Hippocampal formation (tissue), 2 donors: ENCODE measurements around the gene EPHA6.
"Not testable (repeated sequence)": the region's sequence is repeated elsewhere in the genome, so short reads cannot be mapped to it uniquely, and the experiment has no call there.

Experiments
- DNase-seq, 2 donors: peaks; one replicate each; lab custom pipeline; 2025; lab: John Stamatoyannopoulos, UW

EPHA6 gene

DNA sequence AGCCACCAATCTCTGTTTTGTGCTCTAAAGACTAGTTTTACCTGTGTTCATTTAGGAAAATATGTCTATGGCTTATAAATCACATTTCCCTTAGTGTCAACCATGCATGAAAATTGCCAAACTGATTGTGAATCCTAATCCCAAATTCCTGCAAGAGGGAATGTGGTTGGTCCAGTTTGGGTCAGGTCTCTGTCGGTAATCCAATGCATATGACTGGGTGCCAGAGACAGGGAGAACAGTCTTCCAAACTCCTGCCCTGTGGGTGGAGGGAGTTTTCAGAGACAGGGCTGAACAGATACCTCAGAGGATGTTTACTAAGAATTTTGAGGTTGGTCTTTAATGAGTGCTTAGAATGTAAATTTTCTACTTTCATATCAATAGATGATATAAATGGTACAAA lies 649.6 kb downstream of the EPHA6 start:
- no peak for DNase-seq

DNA sequence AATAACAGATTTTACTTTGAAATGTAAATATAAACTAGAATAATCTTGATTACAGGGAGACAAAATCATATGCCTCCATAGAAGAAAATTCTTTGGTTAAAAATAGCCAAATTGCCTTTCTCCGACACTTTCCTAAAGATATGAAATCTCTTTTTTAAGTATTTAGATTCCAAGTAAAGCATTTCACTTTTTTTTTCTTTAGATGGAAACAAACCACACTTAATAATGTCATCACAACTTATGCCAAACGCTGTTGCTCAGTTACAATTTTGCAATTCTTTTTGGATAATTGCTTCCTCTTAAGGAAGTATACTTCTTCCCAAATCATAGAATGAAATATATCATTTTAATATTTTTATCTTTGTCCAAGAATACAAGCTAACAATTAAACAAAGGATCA lies 656.1 kb downstream of the EPHA6 start:
- DNase-seq, result no peak

DNA sequence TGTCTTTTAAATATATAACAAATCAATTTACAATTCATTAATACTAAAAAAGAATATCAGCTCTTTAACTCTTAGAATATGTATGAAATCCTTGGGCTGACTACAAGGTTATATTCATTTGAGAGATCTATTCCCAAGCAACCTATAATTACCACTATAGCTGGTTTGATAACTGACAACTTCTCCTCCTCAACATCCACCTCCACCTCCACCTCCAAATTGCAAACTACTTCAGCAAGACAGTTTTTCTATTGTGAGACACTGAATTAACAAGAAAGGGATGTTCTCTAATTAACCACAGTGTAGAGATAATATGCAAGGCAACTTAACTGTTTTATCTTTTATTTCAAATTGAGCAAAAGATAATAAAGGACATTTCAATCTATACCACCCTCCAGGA lies 665.3 kb downstream of the EPHA6 start:
- no peak for DNase-seq

DNA sequence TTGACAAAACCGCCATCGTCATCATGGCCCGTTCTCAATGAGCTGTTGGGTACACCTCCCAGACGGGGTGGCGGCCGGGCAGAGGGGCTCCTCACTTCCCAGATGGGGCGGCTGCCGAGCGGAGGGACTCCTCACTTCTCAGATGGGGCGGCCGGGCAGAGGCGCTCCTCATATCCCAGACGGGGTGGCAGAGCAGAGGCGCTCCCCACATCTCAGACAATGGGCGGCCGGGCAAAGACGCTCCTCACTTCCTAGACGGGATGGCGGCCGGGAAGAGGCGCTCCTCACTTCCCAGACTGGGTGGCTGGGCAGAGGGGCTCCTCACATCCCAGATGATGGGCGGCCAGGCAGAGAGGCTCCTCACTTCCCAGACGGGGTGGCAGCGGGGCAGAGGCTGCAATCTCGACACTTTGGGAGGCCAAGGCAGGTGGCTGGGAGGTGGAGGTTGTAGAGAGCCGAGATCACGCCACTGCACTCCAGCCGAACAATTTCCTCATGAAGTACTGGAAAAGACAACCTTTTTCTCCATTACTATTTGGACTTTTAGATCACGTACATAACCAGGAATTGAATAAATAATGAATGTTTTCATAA lies 666.4 kb downstream of the EPHA6 start:
- not testable (repeated sequence) for DNase-seq

DNA sequence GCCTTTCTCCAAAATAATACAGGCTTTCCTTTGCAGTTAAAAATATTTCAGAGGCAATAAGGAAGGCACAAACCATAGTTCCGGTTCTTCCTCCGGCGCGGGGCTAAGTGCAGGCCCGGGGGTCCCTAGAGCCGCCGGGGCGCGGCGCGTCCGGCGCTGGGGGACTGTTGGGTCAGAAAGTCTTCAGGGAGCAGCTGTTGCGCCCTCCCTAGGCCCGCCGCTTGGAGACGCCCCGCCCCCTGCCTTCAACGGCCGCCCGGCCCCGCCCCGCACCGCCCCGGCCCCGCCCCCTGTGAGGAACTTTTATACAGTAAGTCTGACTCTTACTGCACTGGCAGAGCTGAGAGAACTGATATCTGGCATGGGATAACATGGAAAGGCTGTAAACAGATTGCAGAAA lies 667.0 kb downstream of the EPHA6 start:
- DNase-seq, result no peak

DNA sequence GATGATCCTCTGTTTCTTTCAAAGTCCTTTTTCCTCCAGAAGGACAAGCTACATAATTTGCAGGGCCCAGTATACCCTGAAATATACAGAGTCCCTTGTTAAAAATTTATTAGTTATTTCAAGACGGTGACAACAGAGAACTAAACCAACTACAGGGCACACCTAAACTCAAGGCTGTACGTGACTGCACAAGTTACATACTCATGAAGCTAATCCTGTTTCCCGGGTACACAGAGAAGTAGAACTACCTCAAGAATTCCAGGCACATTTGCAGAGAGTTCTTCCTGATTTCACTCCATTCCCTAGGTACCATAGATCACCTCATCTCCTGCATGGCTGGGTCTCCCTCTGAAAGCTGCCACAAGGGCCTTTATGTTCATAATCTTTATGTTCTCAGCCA lies 670.8 kb downstream of the EPHA6 start:
- no peak for DNase-seq

DNA sequence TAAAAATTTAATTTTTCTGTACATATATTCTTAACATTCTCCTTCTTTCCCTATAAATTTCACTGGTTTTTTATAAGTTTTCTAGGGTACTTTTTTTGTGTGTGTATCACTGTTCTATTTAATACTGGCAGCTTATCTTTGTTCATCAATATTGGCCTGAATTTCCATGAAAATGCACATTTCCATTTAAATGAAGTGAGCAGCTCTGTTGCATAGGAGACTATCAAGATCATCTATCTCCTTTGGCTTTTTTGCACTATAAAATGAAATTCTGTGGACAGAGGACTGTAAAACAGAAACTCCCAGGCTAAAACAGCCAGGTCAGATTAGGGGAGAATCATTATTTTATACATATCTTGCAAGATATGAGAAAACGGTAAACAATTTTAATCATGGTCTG lies 673.2 kb downstream of the EPHA6 start:
- no peak for DNase-seq

DNA sequence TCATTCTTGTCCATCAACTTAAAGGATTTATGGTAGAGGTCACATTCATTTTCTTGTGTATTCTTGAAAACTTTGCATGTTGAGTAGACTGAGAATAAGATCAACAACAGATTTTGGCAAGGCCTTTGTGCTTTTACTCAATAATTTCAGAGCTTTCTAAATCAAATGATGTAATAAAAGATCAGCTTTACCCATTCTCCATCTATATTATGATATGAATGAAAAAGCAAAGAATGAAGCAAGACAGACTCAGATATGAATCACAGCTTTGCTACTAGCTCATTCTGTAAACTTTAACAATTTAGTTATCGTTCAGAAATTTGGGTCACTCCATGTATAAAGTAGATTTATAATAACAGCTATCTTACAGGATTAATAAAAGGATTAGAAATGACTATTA lies 674.3 kb downstream of the EPHA6 start:
- DNase-seq, result no peak

DNA sequence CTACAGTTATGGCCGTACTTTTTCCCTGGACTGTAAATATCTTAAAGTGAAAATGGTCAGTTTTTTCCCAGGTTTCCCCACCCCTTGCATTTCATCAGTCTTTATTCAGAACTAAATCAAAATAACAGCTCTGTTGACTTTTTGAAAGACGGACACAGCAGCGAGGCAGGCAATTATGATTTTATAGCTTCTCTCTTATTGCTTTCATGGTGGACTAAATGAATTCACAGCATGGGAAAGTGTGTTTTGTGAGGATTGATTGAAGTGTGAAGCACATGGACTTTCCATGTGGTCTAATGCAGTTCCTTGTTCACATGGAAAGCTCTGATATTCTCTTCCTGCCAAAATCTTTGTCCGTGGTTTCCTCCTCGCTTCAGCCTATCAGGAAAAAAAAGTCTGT lies 681.5 kb downstream of the EPHA6 start:
- DNase-seq, result no peak

DNA sequence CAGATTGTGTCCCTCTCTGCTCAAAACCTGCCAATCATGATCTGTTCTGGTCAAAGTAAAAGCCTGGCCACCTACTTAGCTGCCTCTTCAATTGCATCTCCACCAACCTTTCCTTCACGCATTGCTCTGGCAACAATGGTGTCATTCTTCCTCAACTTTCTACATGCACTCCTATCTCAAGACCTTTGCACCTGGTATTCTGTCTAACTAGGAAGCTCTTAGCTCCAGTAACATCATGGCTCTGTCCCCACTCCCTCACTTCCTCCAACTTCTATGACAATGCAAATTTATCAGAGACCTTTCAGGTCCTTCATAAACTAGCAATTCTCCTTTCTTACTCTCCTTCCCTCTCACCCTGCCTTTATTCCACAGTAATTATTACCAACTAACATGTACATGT lies 682.7 kb downstream of the EPHA6 start:
- DNase-seq, result no peak

DNA sequence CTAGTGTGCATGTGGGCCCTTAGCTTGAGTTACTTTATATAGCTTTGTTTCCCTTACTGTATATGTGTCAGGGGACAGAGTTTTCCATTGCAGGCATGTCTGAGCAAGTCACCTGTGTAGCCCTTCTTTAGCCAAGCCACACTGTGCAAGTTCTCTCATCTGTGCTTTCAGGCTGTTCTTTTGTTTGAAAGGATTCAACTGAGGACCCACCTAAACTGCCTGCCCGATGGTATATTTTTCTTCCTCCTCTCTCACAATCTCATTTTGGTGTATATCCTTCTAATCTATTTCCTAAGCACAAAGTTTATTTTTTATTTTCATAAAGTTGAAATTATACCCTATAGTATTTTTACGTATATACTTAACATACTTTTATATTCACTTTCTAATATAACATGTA lies 690.1 kb downstream of the EPHA6 start:
- DNase-seq, result no peak

DNA sequence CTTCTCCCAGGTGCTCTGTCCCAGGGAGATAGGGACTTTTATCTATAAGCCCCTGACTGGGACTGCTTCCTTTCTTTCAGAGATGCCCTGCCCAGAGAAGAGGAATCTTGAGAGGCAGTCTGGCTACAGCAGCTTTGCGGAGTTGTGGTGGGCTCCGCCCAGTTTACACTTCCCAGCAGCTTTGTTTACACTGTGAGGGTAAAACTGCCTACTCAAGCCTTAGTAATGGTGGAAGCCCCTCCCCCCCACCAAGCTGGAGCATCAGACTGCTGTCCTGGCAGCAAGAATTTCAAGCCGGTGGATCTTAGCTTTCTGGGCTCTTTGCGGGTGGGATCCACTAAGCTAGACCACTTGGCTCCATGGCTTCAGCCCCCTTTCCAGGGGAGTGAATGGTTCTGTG lies 696.4 kb downstream of the EPHA6 start:
- DNase-seq, result no peak

DNA sequence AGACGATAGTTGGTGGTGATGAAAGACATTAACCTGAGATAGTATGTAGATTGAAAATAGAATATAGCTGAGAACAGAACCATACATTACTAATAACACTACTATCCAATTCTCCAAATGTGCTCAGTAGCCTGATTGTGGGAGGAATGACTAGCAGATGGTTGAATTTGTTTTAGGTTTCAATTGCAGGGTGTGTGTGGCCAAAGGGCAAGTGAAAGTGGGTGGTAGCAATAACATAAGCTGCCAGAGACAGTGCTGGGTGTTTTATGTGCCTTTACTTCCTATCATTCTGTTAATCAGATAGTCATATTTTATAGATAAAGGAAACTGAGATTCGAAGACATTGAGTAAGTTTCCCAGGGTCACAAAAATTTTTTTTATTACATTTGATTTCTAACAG lies 700.7 kb downstream of the EPHA6 start:
- DNase-seq, result no peak

DNA sequence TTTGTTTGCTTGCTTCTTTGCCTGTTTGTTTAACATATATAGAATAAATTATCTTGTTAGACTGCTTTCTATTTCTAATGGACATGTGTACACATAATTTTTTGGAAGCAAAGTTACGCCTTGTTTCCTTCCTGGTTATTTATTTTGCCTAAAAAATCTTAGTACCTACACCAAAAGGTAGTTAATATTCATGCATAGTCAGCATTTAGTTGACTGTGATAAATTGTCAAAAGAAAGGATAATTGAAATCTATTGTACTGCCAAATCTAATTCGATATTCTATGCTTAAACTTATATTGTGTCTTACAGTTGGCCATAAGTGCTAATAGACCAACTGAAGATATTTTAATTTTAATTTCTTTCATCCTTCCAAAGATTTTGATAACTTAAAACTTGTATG lies 716.3 kb downstream of the EPHA6 start:
- no peak for DNase-seq

DNA sequence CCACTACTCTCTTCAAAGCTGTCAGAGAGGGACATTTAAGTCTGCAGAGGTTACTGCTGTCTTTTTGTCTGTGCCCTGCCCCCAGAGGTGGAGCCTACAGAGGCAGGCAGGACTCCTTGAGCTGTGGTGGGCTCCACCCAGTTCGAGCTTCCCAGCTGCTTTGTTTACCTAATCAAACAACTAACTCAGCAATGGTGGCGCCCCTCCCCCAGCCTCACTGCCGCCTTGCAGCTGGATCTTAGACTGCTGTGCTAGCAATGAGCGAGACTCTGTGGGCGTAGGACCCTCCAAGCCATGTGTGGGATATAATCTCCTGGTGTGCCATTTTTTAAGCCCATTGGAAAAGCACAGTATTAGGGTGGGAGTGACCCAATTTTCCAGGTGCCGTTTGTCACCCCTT lies 733.2 kb downstream of the EPHA6 start:
- DNase-seq, result not testable (repeated sequence)

DNA sequence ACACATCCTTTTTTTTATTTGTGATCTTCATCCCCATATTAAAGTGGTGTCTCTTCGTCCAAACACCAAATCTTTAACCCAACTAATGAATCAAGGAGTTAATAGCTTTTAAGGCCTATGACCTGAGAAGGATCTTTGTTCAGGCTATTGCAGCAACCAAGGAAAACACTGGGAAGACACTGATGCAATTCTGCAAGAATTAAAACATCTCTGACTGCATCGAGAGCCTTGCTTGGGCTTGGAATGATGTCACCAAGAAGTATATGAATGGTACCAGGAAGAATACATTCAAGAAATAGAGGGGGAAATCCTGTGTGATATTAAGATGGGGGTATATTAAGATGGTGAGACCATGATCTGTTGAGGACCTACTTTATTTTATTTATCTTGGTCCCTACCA lies 736.0 kb downstream of the EPHA6 start:
- DNase-seq, result no peak

DNA sequence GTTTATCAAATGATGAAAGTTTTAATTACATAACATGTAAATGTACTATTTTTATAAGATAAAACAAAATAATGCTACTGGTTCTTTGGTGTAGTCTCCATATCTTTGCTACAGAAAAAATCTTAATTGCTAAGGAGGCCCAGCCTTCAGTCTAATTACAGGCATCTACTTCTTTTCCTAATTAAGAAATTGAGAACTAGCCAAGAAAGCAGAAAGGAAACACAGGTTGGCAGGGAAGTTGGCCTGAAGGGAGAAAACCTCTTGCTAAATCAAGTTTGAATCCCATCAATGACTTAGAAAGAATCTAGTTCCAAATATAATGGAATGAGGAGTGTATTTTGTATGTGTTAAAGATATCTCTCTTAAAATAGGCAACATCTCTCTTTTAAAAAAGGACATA lies 737.8 kb downstream of the EPHA6 start:
- DNase-seq, result no peak

DNA sequence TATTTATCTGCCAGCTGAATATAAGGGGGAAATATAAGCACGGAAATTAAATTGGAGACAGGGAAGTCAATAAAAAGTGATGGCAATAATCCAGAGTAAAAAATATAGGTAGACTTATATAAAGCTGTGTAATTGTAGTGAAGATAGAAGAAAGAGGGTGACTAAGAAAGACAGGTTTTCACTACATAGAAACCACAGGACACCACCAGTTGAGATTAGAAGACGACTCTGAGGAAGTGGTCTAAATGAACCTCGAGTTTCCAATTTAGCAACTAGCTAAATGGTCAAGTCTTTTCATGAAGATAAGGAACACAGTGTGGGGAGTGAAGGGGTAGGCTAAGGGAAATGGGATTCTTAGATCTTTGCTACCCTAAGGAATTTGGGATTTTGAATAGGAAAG lies 761.3 kb downstream of the EPHA6 start:
- DNase-seq, result no peak

DNA sequence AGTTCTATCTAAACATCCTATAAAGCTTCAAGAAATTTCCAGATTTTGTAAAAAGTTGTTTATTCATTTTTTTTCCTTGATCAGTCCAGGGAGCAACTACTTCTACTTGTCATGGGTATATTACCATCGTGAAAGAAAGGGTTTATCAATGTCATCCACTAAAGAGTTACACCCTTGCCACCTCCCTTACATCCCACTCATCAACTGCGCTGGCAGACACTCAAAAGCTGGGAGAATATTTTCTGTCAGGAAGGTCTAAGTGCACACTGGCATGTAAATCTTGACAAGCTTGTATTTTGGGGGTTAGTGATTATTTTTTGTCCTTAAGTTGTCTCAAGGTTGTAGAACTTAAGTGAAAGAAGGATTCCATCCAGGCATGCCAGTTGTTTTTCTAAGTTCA lies 761.8 kb downstream of the EPHA6 start:
- no peak for DNase-seq

DNA sequence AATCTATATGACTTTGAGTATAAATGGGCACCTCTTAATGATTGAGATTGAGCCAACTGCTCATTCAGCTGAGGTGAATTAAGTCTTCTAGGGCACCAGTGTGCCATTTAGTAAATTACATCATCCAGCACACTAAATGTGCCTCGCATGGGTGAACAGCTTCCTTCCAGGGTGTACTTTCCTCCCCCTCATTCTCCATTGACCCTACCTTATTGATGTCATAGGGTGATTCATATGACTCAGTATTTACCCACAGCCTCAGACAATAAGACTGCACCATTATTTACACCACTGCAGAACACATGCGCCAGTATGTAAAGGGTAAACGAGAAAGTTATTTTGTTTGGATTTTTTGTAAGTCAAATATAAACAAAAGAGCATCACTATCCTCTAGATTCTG lies 765.0 kb downstream of the EPHA6 start:
- DNase-seq, result no peak

DNA sequence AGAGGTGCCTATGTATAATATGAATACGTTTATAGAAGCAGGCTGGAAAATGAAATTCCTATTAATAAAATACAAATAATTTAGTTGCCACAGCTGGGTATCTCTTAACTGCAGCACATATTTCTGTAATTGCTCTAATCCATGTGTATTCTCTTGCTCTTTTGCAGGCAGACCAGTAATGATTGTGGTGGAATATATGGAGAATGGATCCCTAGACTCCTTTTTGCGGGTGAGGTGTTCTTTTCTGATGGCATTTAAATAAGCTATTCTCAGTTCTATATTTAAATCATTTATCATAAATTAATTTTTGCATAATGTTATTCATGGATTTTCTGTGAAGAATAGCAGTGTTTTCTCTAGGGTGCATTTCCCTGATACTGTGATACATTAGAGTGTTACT lies 796.2 kb downstream of the EPHA6 start:
- no peak for DNase-seq

DNA sequence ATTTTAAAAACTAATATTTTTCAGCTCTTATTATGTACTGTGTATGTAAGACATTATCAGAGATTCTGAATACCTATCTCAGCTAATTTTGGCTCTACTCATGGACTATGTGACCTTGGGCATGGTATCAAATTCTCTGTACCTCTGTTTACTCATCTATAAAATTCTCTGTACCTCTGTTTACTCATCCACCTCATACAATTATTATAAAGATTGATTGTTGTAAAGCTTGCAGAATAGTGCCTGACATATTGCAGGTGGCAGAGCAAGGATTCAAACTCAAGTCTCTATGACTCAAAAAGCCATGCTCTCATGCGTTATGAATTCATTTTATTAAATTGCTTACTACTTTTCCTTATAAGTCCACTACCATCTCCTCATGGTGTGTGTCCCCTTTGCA lies 798.2 kb downstream of the EPHA6 start:
- no peak for DNase-seq

DNA sequence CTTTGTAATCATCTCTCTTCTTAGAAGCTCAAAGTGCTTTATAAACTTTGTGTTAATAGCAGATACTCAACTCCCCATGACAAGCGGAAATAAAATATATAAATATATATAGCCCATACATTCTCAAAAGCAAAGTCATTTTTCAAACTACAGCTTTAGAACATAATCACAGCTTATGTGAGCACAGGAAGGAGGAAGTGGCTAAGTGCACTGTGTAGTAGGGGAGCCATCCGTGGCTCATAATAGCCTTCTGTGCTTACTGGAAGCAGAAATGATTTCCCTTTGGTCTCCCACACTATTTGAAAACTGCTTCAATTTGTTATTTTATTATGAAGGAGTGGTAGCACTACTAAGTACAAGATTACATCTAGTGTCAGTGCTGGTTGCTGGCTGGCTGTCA lies 798.7 kb downstream of the EPHA6 start:
- no peak for DNase-seq

DNA sequence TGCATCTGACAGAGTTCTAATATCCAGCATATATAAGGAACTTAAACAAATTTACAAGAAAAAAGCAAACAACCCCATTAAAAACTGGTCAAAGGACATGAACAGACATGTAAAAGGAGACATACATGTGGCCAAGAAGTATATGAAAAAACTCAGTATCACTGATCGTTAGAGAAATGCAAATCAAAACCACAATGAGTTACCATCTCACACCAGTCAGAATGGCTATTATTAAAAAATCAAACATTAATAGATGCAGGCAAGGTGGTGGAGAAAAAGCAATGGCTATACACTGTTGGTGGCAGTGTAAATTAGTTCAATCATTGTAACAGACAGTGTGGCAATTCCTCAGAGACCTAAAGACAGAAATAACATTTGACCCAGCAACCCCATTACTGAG lies 806.1 kb downstream of the EPHA6 start:
- DNase-seq, result not testable (repeated sequence)

DNA sequence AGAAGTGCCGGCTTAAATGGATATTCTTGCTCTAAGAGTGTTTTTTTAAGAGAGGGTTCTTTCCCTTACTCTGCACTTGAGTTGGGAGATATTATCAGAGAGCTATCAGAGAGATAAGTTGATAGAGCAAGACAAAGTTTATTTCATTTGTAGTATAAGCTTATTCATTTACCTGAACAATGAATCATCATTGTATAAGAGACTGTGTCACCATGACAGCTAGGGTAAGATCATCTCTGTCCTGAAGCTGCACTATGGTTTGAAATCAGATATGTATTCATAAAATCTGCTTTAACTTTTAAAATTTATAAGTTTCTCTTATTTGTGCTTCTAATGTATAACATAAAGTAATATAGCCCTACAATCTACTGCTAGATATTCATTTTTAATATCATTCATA lies 822.1 kb downstream of the EPHA6 start:
- DNase-seq, result no peak
